Heart left ventricle (tissue), 16 donors: ENCODE data around the gene SLC7A11. TPM values are rescaled to one million over a fixed set of nuclear protein-coding genes. Genes with fewer than 3 reads are reported as not detected.

Experiments
- ATAC-seq, 4 donors: fragments of 200-7000 bp; cut with Tn5 transposase; one replicate each; pipeline ENCODE4 v1.9.1; 2020 to 2022; ENCODE audit warnings: moderate library complexity in 4 of 4, mild to moderate bottlenecking in 3 of 4, moderate number of reproducible peaks in 1 of 4
- DNase-seq, 5 donors: peaks; one replicate each; pipeline ENCODE4 v3.0.0-alpha.2; 2020
- H3K27ac ChIP-seq, 12 donors: fragments of 200-600 bp; sonication (generic) in 4 of 12; one replicate each; pipeline versions ENCODE4 v1.5.0 to v1.8.0; 2016 to 2022; ENCODE audit warnings: mild to moderate bottlenecking in 2 of 12
- H3K27me3 ChIP-seq, 9 donors: fragments of 200-600 bp; sonication (generic) in 2 of 9; one replicate each; pipeline versions ENCODE4 v1.5.1 to v1.8.0; 2016 to 2022; ENCODE audit warnings: mild to moderate bottlenecking in 3 of 9
- H3K36me3 ChIP-seq, 9 donors: fragments of 200-600 bp; sonication (generic) in 2 of 9; one replicate each; pipeline versions ENCODE4 v1.5.0 to v1.8.0; 2018 to 2022; ENCODE audit warnings: mild to moderate bottlenecking in 2 of 9
- H3K4me1 ChIP-seq, 12 donors: fragments of 200-600 bp; sonication (generic) in 4 of 12; one replicate each; pipeline versions ENCODE4 v1.5.0 to v1.8.0; 2016 to 2022; ENCODE audit warnings: mild to moderate bottlenecking in 3 of 12
- H3K4me3 ChIP-seq, 12 donors: fragments of 200-600 bp; sonication (generic) in 4 of 12; one replicate each; pipeline versions ENCODE4 v1.5.0 to v1.8.0; 2017 to 2022; ENCODE audit warnings: mild to moderate bottlenecking in 9 of 12, moderate library complexity in 4 of 12
- H3K9me3 ChIP-seq, 12 donors: fragments of 200-600 bp; sonication (generic) in 4 of 12; one replicate each; pipeline versions ENCODE4 v1.5.0 to v1.8.0; 2016 to 2022; ENCODE audit warnings: mild to moderate bottlenecking in 1 of 12
- POLR2A ChIP-seq, 2 donors: fragments of 450-650 bp; IDR thresholded peaks; one replicate each; pipeline ENCODE4 v1.6.1; 2017; ENCODE audit warnings: antibody characterized with exemption in 2 of 2, mild to moderate bottlenecking in 2 of 2, moderate library complexity in 2 of 2
- WGBS, 4 donors: extraction: QIAGEN DNeasy Blood & Tissue Kit in 2 of 4; methylation state at CpG; one replicate each; pipeline versions ENCODE4 v1.1.5 to v1.1.7; 2013 to 2018; 5-methylcytosine and 5-hydroxymethylcytosine counted together
- intact Hi-C, 10 donors: fragments of 100-400 bp; cut with DNase I; formaldehyde crosslinking; loops; one replicate each; pipeline versions ENCODE4 v1.11.1 to v1.14.2; 2022
- polyA plus RNA-seq, 2 donors: library from polyadenylated mRNA; stranded (reverse); fragments of 200-250 nt; gene quantifications; one replicate each; pipeline ENCODE4 v1.2.3, GENCODE V29; 2013
- total RNA-seq, 9 donors: library from RNA; depleted of rRNA in 2 of 9; stranded (reverse); fragments of >200 nt in 2 of 9; fragmentation: NEBNext Ultra II Directional in 3 of 9; extraction: Animal tissue kit (Norgen Biotek cat#: 25700) in 3 of 9; gene quantifications; one replicate each; pipeline versions ENCODE4 v1.1.0 to v1.2.4, GENCODE V29; 2016 to 2023
- TF ChIP-seq, protein P1 (sequence below), 12 donors: fragments of 200-600 bp; sonication (generic) in 4 of 12; IDR thresholded peaks; one replicate each; pipeline versions ENCODE4 v1.5.0 to v1.8.0; 2018 to 2022; ENCODE audit warnings: antibody characterized with exemption in 12 of 12, mild to moderate bottlenecking in 5 of 12
- donor health status: ischemic (EF 13 %, LVEDD 7.1; RV severe dilation, severe dysfunction).
- donor health status: healthy with polysubstance abuse.
- donor health status: DM: no; HTN: yes; CAD: no.
- donor health status: DM: no; HTN: no; CAD: no.
- donor health status: ischemic (EF 25% LVEDD 6.9; RV normal size, moderate dysfunction).
- donor health status: ischemic (EF 25% LVEDD 5.7; RV mildly dilated, moderate dysfunction).
- donor health status: healthy.
- donor health status: DM: yes; HTN: yes; CAD: no.
- donor health status: ischemic (EF 35%, LVEDD 5.7; RV mildly dilated, moderate dysfunction).
- donor health status: nonischemic (EF 11% LVEDD 7.7; RV severe dilation, severe dysfunction).
- donor health status: DM: yes; HTN: yes; CAD: no.
- donor health status: PGD.
- donor health status: ischemic (EF 29% LVEDD 5.4; RV normal size, mild dysfunction).
- donor health status: nonischemic (EF 23%, LVEDD 6.1; RV moderate dilation, normal function).

SLC7A11 gene
- total and polyA plus RNA-seq, 11 donors = 0.04 to 1.0 (median 0.11) TPM; not detected in 1

DNA sequence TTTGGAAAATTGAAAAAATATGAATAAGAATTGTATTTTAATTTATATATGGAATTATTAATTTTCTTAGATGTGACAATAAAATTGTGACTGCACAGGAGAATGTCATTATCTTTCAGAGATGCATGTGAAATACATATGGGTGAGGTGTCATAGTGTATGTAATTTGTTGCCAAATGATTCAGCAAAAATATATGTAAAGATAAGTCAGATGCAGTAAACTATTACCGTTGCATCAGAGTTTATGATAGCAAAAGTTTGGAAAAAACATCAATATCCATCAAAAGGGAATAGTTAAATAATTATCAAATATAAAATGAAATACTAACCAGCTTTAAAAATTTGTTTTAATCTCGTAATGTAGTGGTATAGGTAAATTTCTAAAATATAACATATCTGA, 10.4 kb upstream of the SLC7A11 start:
- no peak overlapping the region for H3K27ac ChIP-seq
- no peak for TF ChIP-seq POLR2A (IDR thresholded peaks at IDR 0.05)
- TF ChIP-seq, protein P1, sequence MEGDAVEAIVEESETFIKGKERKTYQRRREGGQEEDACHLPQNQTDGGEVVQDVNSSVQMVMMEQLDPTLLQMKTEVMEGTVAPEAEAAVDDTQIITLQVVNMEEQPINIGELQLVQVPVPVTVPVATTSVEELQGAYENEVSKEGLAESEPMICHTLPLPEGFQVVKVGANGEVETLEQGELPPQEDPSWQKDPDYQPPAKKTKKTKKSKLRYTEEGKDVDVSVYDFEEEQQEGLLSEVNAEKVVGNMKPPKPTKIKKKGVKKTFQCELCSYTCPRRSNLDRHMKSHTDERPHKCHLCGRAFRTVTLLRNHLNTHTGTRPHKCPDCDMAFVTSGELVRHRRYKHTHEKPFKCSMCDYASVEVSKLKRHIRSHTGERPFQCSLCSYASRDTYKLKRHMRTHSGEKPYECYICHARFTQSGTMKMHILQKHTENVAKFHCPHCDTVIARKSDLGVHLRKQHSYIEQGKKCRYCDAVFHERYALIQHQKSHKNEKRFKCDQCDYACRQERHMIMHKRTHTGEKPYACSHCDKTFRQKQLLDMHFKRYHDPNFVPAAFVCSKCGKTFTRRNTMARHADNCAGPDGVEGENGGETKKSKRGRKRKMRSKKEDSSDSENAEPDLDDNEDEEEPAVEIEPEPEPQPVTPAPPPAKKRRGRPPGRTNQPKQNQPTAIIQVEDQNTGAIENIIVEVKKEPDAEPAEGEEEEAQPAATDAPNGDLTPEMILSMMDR (IDR thresholded peaks at IDR 0.05) = no peak
- 81 to 89% (median 86%) methylated on average over 2 of the region's 2 CpGs for WGBS, 4 donors

DNA sequence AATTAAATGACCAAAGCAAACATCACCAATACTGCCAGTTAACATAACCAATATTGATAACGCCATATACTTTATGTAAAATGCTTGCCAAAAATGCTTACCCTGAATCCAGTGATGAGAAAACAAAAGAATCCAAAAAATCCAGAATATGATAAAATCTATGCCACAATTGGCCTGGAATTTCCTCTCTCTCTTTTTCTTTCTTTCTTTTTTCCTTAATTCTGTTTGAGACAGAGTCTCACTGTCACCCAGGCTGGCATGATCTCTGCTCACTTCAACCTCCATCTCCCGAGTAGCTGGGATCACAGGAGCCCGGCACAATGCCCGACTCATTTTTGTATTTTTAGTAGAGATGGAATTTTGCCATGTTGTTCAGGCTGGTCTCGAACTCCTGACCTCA, 9.8 kb upstream of the SLC7A11 start:
- intact Hi-C loops = no loop called here
- 76 to 87% (median 87%) methylated on average over 5 of the region's 5 CpGs for WGBS, 4 donors
- DNase-seq = no peak
- Histone ChIP-seq H3K27me3 (no peaks in the 10 kb centered on the region), H3K9me3 (no peaks in the 10 kb centered on the region), H3K4me3 (no peak overlapping the region), H3K36me3 (no peaks in the 10 kb centered on the region), H3K27ac (no peak overlapping the region), H3K4me1 (no peaks in the 10 kb centered on the region)
- no peak for ATAC-seq
- TF ChIP-seq, protein P1 (IDR thresholded peaks at IDR 0.05) = no peak
- TF ChIP-seq POLR2A (IDR thresholded peaks at IDR 0.05) = no peak

More for the DNA sequence above, 10.4 kb upstream of the SLC7A11 start:
- no peak overlapping the region for H3K4me3 ChIP-seq
- H3K27me3 ChIP-seq = no peaks in the 10 kb centered on the region
- H3K9me3 ChIP-seq = no peaks in the 10 kb centered on the region
- no peaks in the 10 kb centered on the region for H3K4me1 ChIP-seq
- DNase-seq = no peak
- intact Hi-C loops = no loop called here
- ATAC-seq = no peak
- no peaks in the 10 kb centered on the region for H3K36me3 ChIP-seq

DNA sequence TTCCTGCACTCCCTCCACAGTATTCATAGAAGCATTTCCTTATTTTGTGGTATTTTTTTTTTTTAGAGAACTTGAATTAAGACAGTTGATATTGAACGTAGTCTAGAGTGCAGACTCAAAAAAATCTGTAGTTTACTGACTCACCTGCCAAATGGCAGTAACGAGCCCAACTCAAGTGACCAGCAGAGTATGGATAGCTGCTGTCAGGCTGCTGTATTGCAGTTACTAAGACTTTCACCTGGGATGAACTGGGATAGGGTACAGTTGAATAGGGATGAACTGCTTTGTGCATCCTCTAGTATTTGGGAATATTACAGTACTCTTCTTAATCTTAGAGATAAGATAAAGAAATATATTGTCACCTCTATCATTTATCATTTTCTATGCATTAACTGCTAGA, 7.0 kb upstream of the SLC7A11 start:
- Histone ChIP-seq H3K4me3 (no peak overlapping the region), H3K4me1 (no peaks in the 10 kb centered on the region), H3K27ac (no peak overlapping the region), H3K36me3 (no peaks in the 10 kb centered on the region), H3K9me3 (no peaks in the 10 kb centered on the region), H3K27me3 (no peaks in the 10 kb centered on the region)
- WGBS, 4 donors = 58 to 82% (median 70%) methylated on average over 2 of the region's 2 CpGs
- no peak for TF ChIP-seq POLR2A (IDR thresholded peaks at IDR 0.05)
- TF ChIP-seq, protein P1 (IDR thresholded peaks at IDR 0.05) = no peak
- intact Hi-C loops = no loop called here
- ATAC-seq (no peak), DNase-seq (no peak)

DNA sequence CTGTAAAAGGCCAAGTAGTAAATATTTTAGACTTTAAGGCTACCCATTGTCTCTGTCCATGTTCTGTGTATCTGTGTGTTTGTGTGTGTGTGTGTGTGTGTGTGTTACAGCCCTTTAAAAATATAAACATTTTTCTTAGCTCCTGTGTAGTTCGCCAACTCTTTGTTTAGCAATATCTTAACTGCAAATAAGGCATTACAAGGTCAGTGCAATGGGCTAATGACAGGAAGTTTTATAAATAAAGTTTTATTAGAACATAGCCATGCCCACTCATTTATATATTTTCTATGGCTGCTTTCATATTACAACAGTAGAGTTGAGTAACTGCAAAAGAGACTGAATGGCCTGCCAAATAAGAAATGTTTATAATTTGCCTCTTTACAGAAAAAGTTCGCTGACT, 5.9 kb upstream of the SLC7A11 start:
- H3K36me3 ChIP-seq = no peaks in the 10 kb centered on the region
- DNase-seq = no peak
- H3K4me3 ChIP-seq = no peak overlapping the region
- no peaks in the 10 kb centered on the region for H3K27me3 ChIP-seq
- WGBS, 4 donors = 89 to 98% (median 97%) methylated on average over 2 of the region's 2 CpGs
- H3K27ac ChIP-seq = no peak overlapping the region
- H3K9me3 ChIP-seq = no peaks in the 10 kb centered on the region
- TF ChIP-seq, protein P1 (IDR thresholded peaks at IDR 0.05) = no peak
- TF ChIP-seq POLR2A (IDR thresholded peaks at IDR 0.05) = no peak
- ATAC-seq = no peak
- intact Hi-C loops = no loop called here
- H3K4me1 ChIP-seq = no peaks in the 10 kb centered on the region
